Thymus (tissue), 11 donors: ENCODE data around the gene TBRG1. TPM values are rescaled to one million over a fixed set of nuclear protein-coding genes. Genes with fewer than 3 reads are reported as not detected.
A peak's percentile ranks its signal among the peaks of the same experiment; 100 is the strongest.

Experiments used
- DNase-seq, 9 donors: peaks; one replicate each; pipeline ENCODE4 v3.0.0-alpha.2; 2013; ENCODE audit warnings: low spot score in 9 of 9, low read depth in 6 of 9, missing footprints in 1 of 9
- H3K27ac ChIP-seq, 2 donors: one replicate each; pipeline ENCODE4 v1.5.1; 2013; ENCODE audit warnings: control low read depth in 1 of 2, low read depth in 1 of 2, low read length in 1 of 2, mild to moderate bottlenecking in 1 of 2, moderate library complexity in 1 of 2
- H3K27me3 ChIP-seq, 2 donors: one replicate each; pipeline ENCODE4 v1.5.1; 2013; ENCODE audit warnings: low read length in 1 of 2; ENCODE audit not compliant: control insufficient read depth in 2 of 2, insufficient read depth in 1 of 2
- H3K36me3 ChIP-seq, 2 donors: one replicate each; pipeline ENCODE4 v1.5.1; 2013; ENCODE audit warnings: low read length in 1 of 2, mild to moderate bottlenecking in 1 of 2, moderate library complexity in 1 of 2; ENCODE audit not compliant: control insufficient read depth in 2 of 2, insufficient read depth in 2 of 2
- H3K4me1 ChIP-seq, 2 donors: one replicate each; pipeline ENCODE4 v1.5.1; 2013; ENCODE audit warnings: low read length in 2 of 2; ENCODE audit not compliant: control insufficient read depth in 2 of 2, insufficient read depth in 2 of 2
- H3K4me3 ChIP-seq, 2 donors: one replicate each; pipeline ENCODE4 v1.5.1; 2013; ENCODE audit warnings: low read length in 2 of 2, control low read depth in 1 of 2, mild to moderate bottlenecking in 1 of 2
- H3K9me3 ChIP-seq, 2 donors: one replicate each; pipeline ENCODE4 v1.5.1; 2013; ENCODE audit warnings: low read length in 1 of 2, mild to moderate bottlenecking in 1 of 2; ENCODE audit not compliant: control insufficient read depth in 2 of 2, insufficient read depth in 1 of 2
- WGBS: extraction: QIAGEN DNeasy Blood & Tissue Kit; methylation state at CpG from one replicate; pipeline ENCODE4 v1.1.7; 2013; 5-methylcytosine and 5-hydroxymethylcytosine counted together
- polyA plus RNA-seq: library from polyadenylated mRNA; stranded (reverse); fragments of 200-250 nt; gene quantifications from one replicate; pipeline ENCODE4 v1.2.3, GENCODE V29; 2013
- total RNA-seq: library from RNA; stranded (reverse); fragments of 120-200 nt; gene quantifications from one replicate; pipeline ENCODE4 v1.2.4, GENCODE V29; 2013
- donor health status: healthy.

Gene TBRG1
- total and polyA plus RNA-seq, 2 donors, result 15.6 to 49.1 TPM

GRCh38 chr11:124663861-124664260 is 41.2 kb downstream of the TBRG1 start:
- H3K27ac ChIP-seq, result no peak overlapping the region
- H3K36me3 ChIP-seq, result no peaks in the 10 kb centered on the region
- H3K4me3 ChIP-seq, result no peak overlapping the region
- no peaks in the 10 kb centered on the region for H3K27me3 ChIP-seq
- WGBS, result 96% methylated on average over 2 of the region's 2 CpGs
- DNase-seq, result no peak
- no peaks in the 10 kb centered on the region for H3K9me3 ChIP-seq
- H3K4me1 ChIP-seq, result no peaks in the 10 kb centered on the region

GRCh38 chr11:124667601-124668000 is 44.9 kb downstream of the TBRG1 start:
- 97% methylated on average over 3 of the region's 3 CpGs for whole genome bisulfite sequencing
- no peaks in the 10 kb centered on the region for H3K9me3 ChIP-seq

GRCh38 chr11:124669193-124669592 is 46.5 kb downstream of the TBRG1 start:
- H3K4me3 ChIP-seq, result no peak overlapping the region
- peak in 5 of 9 donors; percentile 26 to 58 (median 45) for DNase-seq
- H3K27me3 ChIP-seq, result no peaks in the 10 kb centered on the region
- H3K36me3 ChIP-seq, result no peaks in the 10 kb centered on the region
- no peak overlapping the region for H3K27ac ChIP-seq
- 39% methylated on average over 8 of the region's 8 CpGs for WGBS
- peaks cover 15 to 23% of the 10 kb centered on the region in 2 donors for H3K4me1 ChIP-seq
- no peaks in the 10 kb centered on the region for H3K9me3 ChIP-seq

More at GRCh38 chr11:124667601-124668000, 44.9 kb downstream of the TBRG1 start:
- no peak for DNase-seq
- no peak overlapping the region for H3K4me3 ChIP-seq
- H3K36me3 ChIP-seq, result no peaks in the 10 kb centered on the region
- peaks cover 7 to 13% of the 10 kb centered on the region in 2 donors for H3K4me1 ChIP-seq
- H3K27me3 ChIP-seq, result no peaks in the 10 kb centered on the region
- no peak overlapping the region for H3K27ac ChIP-seq

- WGBS, result 11% methylated on average over 3 of the region's 3 CpGs
These were observed 48.1 kb downstream of the TBRG1 start for GRCh38 chr11:124670732-124671131.

GRCh38 chr11:124672536-124673215 is 50.0 kb downstream of the TBRG1 start:
- DNase-seq, result no peak
- Histone ChIP-seq H3K27me3 (no peaks in the 10 kb centered on the region), H3K9me3 (no peaks in the 10 kb centered on the region), H3K27ac (peak overlapping the region in 1 of 2 donors; percentile 81), H3K4me3 (peak overlapping the region; percentile 61 to 80), H3K36me3 (no peaks in the 10 kb centered on the region), H3K4me1 (peaks cover 19 to 26% of the 10 kb centered on the region in 2 donors)
- 63% methylated on average over 7 of the region's 7 CpGs for WGBS

More at GRCh38 chr11:124670732-124671131, 48.1 kb downstream of the TBRG1 start:
- Histone ChIP-seq H3K27me3 (no peaks in the 10 kb centered on the region), H3K4me1 (peaks cover 19 to 26% of the 10 kb centered on the region in 2 donors), H3K9me3 (no peaks in the 10 kb centered on the region), H3K36me3 (no peaks in the 10 kb centered on the region), H3K27ac (peak overlapping the region in 1 of 2 donors; percentile 12), H3K4me3 (no peak overlapping the region)
- DNase-seq, result peak in 7 of 9 donors; percentile 40 to 83 (median 60)

- Histone ChIP-seq H3K27ac (peak within 1 kb of the TSS; percentile 45 to 81), H3K9me3 (no peaks in the 10 kb centered on the region), H3K27me3 (no peaks in the 10 kb centered on the region), H3K36me3 (no peaks in the 10 kb centered on the region), H3K4me1 (peaks cover 19 to 26% of the 10 kb centered on the region in 2 donors), H3K4me3 (peak within 1 kb of the TSS; percentile 61 to 80)
- WGBS, result under 1% methylated on average over 58 of the region's 58 CpGs
- DNase-seq, result peak; percentile 83 to 98 (median 90)
These were observed 50.9 kb downstream of the TBRG1 start, which contains the start of the genes SIAE and SPA17 for GRCh38 chr11:124673333-124674167. Gene SIAE, minus strand, starts transcription at chr11:124673739. Its CDS starts 31 bp downstream, at chr11:124673708. Gene SPA17, plus strand, starts transcription at chr11:124673904. Its CDS starts 1,361 bp downstream, at chr11:124675265.

- 42% methylated on average over 18 of the region's 18 CpGs for WGBS
These were observed 51.5 kb downstream of the TBRG1 start for GRCh38 chr11:124674168-124674517.

GRCh38 chr11:124674571-124674970 is 51.9 kb downstream of the TBRG1 start:
- no peak for DNase-seq
- no peaks in the 10 kb centered on the region for H3K9me3 ChIP-seq
- 95% methylated on average over 5 of the region's 5 CpGs for WGBS
- peak overlapping the region; percentile 61 to 80 for H3K4me3 ChIP-seq
- H3K27ac ChIP-seq, result no peak overlapping the region
- no peaks in the 10 kb centered on the region for H3K36me3 ChIP-seq
- peaks cover 19 to 23% of the 10 kb centered on the region in 2 donors for H3K4me1 ChIP-seq
- no peaks in the 10 kb centered on the region for H3K27me3 ChIP-seq

More at GRCh38 chr11:124674168-124674517, 51.5 kb downstream of the TBRG1 start:
- no peak for DNase-seq
- H3K4me3 ChIP-seq, result peak overlapping the region; percentile 61 to 80
- no peaks in the 10 kb centered on the region for H3K9me3 ChIP-seq
- H3K27ac ChIP-seq, result peak overlapping the region; percentile 45 to 67
- no peaks in the 10 kb centered on the region for H3K36me3 ChIP-seq
- no peaks in the 10 kb centered on the region for H3K27me3 ChIP-seq
- H3K4me1 ChIP-seq, result peaks cover 19 to 26% of the 10 kb centered on the region in 2 donors

GRCh38 chr11:124676386-124676785 is 53.7 kb downstream of the TBRG1 start:
- WGBS, result 76% methylated on average over 2 of the region's 2 CpGs
- no peak for DNase-seq
- no peaks in the 10 kb centered on the region for H3K27me3 ChIP-seq

More at GRCh38 chr11:124676386-124676785, 53.7 kb downstream of the TBRG1 start:
- Histone ChIP-seq H3K27ac (no peak overlapping the region), H3K9me3 (no peaks in the 10 kb centered on the region), H3K4me1 (peaks cover 13% of the 10 kb centered on the region in 2 donors), H3K4me3 (no peak overlapping the region), H3K36me3 (no peaks in the 10 kb centered on the region)
